ENCODE data around the gene FSIP1.

The FSIP1 gene

DNA sequence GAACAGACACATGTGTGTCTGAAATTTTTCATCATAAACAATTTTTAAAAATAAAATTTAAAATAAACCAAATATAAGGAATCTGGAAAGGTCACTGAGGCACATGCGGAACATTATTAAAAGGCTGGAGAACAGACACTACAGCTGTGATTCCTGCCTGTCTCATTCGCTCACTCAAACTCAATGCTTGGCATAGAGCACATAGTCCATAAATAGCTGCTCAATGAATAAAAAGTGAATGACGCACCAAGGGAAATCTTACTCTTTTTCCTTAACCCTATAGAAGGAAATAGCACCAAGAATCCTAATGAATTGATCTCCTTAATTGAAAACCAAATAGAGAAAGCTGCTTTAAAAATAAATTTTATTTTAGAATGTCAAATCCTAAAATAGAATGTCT is 98.4 kb downstream of the FSIP1 start:
- DNase-seq (ENCODE audit: low spot score): no peak

- no peak for DNase-seq (ENCODE audit: low spot score)
These were observed 100.3 kb downstream of the FSIP1 start for GRCh38 chr15:39682366-39682765.

DNA sequence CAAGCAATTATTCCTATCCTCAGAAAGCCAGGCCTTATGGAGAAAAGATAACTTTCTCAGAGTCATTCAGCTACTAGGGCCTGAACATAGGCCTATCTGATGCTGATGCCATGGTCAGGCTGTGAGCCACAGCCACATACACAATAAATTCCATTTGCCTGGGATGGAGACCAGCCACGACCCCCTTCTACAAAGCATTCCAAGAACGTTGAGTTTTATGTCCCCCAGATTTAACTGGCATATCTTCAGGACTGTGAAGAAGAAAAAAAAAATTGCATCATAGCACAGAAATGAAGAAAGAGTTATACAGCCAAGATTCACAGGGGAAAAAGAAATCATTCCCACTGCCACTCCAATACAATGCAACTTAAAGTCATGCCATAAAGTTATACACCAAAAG is 101.8 kb downstream of the FSIP1 start:
- no peak for DNase-seq (ENCODE audit: low spot score)

DNA sequence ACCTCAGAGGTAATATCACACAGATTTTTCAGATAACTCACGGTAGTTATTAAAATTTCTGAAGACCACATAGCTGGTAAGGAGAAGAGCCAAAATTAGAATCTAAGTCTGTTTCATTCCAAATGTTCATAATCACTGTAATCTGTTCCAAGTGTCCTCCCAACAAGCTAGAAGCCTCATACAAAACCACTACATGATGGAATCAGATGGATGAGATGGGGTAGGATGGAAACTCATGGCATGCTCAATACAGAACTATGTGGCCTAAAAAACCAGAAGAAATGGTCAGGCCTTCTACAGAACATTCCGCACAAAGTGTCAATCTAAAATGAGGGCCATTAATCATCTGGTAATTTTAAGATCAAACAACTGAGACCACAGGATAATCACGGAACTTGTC is 110.0 kb downstream of the FSIP1 start:
- no peak for DNase-seq (ENCODE audit: low spot score)

GRCh38 chr15:39672184-39672583 is 110.5 kb downstream of the FSIP1 start:
- no peak for DNase-seq (ENCODE audit: low spot score)

- DNase-seq (ENCODE audit: low spot score): no peak
These were observed 112.0 kb downstream of the FSIP1 start for GRCh38 chr15:39670687-39671086.

DNA sequence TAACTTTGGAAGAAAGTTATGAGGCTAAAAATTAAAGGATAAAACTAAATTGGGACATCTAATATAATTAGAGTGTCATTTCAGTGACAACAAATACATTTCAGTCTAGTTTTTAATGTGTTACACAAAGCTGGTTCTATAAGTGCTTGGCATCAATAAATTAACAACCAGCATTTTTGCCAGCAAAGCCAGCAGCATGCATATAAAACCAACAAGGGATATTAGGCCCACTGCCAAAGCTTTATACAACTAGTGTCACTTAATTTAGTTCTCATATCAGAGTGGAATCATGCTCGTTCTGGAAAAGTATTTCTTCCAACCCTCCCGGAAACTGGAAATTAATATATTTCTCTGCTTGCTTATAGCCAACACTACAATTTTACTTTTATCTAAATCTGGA is 113.0 kb downstream of the FSIP1 start:
- no peak for DNase-seq (ENCODE audit: low spot score)

GRCh38 chr15:39669241-39669640 is 113.4 kb downstream of the FSIP1 start:
- no peak for DNase-seq (ENCODE audit: low spot score)

- DNase-seq (ENCODE audit: low spot score): no peak
These were observed 114.2 kb downstream of the FSIP1 start for GRCh38 chr15:39668457-39668856.

- DNase-seq (ENCODE audit: low spot score): no peak
These were observed 115.1 kb downstream of the FSIP1 start for GRCh38 chr15:39667382-39668127.

GRCh38 chr15:39666677-39667076 is 116.0 kb downstream of the FSIP1 start:
- no peak for DNase-seq (ENCODE audit: low spot score)

DNA sequence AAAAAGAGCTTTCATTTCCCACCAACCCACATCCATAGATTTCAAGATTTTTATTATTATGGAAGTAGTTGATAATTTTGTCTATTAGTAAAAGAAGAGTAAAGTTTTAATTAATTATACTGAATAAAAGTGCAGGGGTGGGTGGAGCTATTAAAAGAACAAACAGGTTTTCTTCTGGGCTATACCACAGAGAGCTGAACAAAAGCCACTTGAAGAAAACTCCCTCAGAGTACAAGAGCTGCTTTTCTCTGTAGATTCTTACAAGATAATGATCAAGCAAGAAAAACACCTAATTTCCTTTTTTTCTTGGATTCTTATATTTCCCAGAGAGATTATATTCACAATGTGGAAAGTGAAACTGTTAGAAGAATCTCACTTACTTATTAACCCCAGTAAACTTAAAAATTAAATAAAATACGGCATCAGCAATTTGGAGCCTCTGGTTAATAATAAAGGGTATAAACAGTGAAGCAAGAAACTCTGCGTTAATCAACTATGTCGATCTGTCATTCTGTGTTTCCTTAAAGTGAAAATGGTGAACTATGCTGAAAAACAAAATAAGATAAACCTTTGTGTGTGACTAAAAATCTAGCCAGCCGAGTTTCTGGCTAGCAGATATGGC is 116.9 kb downstream of the FSIP1 start:
- DNase-seq (ENCODE audit: low spot score): no peak

DNA sequence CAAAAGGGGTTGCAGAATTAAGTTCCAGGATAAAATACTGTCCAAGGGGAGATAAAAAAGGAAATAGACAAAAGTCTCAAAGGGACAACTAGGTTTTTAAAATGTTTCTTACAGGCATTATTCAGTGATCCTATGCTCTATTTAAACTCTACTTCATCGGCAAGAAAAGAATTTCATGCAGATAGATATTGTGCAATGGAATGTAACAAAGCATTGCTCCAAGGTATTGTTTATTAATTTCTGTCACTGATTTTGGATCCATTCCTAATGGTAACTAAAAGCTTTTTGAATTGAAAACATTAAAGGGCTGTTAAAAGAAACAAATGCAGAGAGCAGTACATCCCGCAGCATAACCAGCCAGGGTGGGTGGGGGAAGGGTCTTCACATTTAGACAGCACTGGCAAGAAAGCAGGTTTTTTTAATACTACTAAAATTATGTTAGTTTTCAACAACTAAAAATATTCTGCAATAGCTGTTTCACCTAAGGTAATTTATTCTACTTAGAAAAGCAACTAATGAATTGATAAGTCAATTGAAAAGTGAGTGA is 118.9 kb downstream of the FSIP1 start:
- no peak for DNase-seq (ENCODE audit: low spot score)

- DNase-seq (ENCODE audit: low spot score): no peak
These were observed 120.9 kb downstream of the FSIP1 start for GRCh38 chr15:39661776-39662175.

- no peak for DNase-seq (ENCODE audit: low spot score)
These were observed 123.9 kb downstream of the FSIP1 start for GRCh38 chr15:39658740-39659139.

GRCh38 chr15:39657668-39658067 is 125.0 kb downstream of the FSIP1 start:
- DNase-seq (ENCODE audit: low spot score): no peak

DNA sequence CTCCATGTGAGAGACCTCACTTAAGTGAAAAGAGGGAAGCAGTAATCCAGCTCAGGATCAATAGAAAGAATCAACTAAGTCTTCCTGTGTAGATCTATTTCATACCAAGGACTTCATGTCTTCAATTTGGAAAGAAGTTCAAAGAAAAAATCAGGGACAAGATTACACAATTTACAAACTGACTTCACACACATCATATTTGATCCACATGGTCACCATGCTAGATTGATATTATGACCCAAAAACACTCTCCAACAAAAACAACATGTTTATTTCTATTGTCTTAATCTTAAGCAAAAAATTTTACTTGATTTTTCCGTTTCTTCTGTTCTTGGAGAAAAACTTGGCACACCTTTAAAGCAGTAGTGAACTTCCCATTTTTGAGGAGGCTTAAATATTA is 125.5 kb downstream of the FSIP1 start:
- no peak for DNase-seq (ENCODE audit: low spot score)

DNA sequence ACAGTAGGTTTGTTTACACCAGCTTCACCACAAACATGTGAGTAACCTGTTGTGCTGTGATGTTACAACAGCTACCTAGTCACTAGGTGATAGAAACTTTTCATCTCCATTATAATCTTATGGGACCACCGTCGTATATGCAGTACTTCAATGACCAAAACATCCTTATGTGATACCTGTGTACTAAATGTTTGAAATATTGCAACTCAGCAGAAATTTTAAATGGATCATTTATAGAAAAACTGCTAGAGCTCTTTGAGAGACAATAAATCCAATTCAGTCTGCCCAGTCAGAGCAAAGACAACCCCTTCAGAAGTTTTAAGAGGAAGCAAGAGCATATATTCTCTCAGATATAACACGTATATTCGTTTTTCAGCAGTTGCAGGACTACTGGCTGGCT is 128.3 kb downstream of the FSIP1 start:
- no peak for DNase-seq (ENCODE audit: low spot score)

GRCh38 chr15:39651881-39652280 is 130.8 kb downstream of the FSIP1 start:
- DNase-seq (ENCODE audit: low spot score): no peak

DNA sequence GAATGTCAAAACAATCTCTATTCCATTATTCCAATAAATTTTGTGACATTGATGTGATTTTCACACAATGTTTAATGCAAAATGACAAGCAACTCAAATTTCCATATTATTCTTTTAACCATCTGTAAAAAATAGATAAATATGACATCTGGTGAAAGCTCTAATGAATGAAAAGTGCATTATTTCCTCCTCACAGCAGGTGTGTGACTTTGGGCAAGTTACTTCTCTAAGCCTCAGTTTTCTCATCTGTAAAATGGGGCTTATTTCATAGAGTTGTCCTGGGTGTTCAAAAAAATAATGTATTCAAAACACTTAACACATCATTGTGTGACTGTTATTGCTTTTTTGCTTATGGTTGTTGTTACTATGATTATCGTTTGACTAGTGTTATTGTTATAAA is 131.3 kb downstream of the FSIP1 start:
- DNase-seq (ENCODE audit: low spot score): no peak

- no peak for DNase-seq (ENCODE audit: low spot score)
These were observed 132.9 kb downstream of the FSIP1 start for GRCh38 chr15:39649757-39650156.

DNA sequence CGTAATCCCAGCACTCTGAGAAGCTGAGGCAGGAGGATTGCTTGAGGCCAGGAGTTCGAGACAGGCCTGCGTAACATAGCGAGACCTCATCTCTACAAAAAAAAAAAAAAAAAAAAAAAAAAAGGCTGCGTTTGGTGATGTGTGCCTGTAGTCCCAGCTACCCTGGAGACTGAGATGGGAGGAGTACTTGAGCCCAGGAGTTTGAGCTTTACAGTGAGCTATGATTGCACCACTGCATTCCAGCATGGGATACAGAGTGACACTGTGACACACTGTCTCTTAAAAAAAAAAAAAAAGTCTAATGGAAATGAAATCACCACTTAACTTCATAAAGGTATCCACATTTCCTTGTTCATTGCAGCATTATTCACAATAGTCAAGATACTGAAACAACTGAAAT is 136.2 kb downstream of the FSIP1 start:
- DNase-seq (ENCODE audit: low spot score): no peak

DNA sequence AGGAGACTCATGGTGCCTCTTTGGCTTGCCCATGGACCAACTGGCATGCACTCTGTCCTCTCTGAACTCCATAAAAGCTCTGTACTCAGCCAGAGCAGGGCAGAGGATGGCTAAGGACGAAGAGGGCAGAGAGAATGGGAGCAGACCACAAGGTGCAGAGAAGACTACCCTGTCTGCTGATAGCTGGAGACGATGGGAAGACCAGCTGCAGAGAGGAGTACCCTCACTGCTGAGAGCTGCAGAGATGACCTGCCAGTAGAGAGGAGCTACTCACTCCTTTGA is 136.7 kb downstream of the FSIP1 start:
- DNase-seq (ENCODE audit: low spot score): no peak
